Peyer's patch (tissue), 4 donors: ENCODE measurements around the gene CDK17. TPM values are rescaled to one million over a fixed set of nuclear protein-coding genes. Genes with fewer than 3 reads are reported as not detected.
A peak's percentile ranks its signal among the peaks of the same experiment; 100 is the strongest.

Experiments used
- DNase-seq, 3 donors: peaks; one replicate each; pipeline ENCODE4 v3.0.0-alpha.2; 2017 to 2019
- H3K27ac ChIP-seq, 4 donors: fragments of 200-600 bp; sonication (generic); one replicate each; pipeline ENCODE4 v1.5.1; 2016 to 2019
- H3K27me3 ChIP-seq, 2 donors: fragments of 200-600 bp; sonication (generic); one replicate each; pipeline ENCODE4 v1.5.1; 2019
- H3K36me3 ChIP-seq, 3 donors: fragments of 200-600 bp; sonication (generic); one replicate each; pipeline ENCODE4 v1.5.1; 2016 to 2019
- H3K4me1 ChIP-seq, 4 donors: fragments of 200-600 bp; sonication (generic); one replicate each; pipeline ENCODE4 v1.5.1; 2016 to 2019
- H3K4me3 ChIP-seq, 4 donors: fragments of 200-600 bp; sonication (generic); 1 replicate in 3 of 4; 2 replicates in 1 of 4; pipeline ENCODE4 v1.5.1; 2016 to 2019; ENCODE audit warnings: mild to moderate bottlenecking in 1 of 4
- H3K9me3 ChIP-seq, 4 donors: fragments of 200-600 bp; sonication (generic); one replicate each; pipeline ENCODE4 v1.5.1; 2016 to 2019; ENCODE audit warnings: mild to moderate bottlenecking in 1 of 4
- POLR2A ChIP-seq, 2 donors: fragments of 450-650 bp; IDR thresholded peaks; one replicate each; pipeline ENCODE4 v1.5.1; 2017; ENCODE audit warnings: antibody characterized with exemption in 2 of 2, mild to moderate bottlenecking in 2 of 2, moderate library complexity in 2 of 2
- total RNA-seq, 4 donors: library from RNA; depleted of rRNA; stranded (reverse); fragments of >200 nt; gene quantifications; one replicate each; pipeline ENCODE4 v1.1.0, GENCODE V29; 2016
- TF ChIP-seq, protein P1 (sequence below), 6 experiments: fragments of 450-650 bp in 4 of 6; fragments of 200-600 bp in 2 of 6; sonication (generic) in 1 of 6; IDR thresholded peaks; one replicate each; pipeline ENCODE4 v1.5.1; 2017 to 2019; ENCODE audit warnings: antibody characterized with exemption in 6 of 6, mild to moderate bottlenecking in 3 of 6, moderate library complexity in 1 of 6

CDK17 gene
- total RNA-seq, 4 donors from 2014 or later: 41.2 to 126 (median 45.7) TPM

DNA sequence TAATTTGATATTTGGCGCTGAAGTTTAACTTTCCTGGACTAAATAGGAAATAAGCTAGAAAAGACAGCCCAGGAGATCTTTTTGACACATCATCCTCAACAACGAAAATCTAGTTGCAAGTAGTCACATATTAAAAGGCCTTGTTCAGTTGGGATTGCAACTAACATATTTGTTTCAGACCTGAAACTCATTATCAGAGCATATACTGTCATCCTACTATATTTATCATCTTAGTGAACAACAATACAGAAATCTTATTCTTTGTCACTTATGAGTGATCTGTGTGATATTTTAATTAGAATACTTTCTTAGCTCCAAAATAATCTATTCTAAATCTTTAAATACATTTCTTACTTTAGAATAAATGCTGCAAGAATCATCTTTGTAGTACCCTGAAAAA, 134.0 kb downstream of the CDK17 start:
- no peak for DNase-seq
- H3K4me1 ChIP-seq: no peaks in the 10 kb centered on the region
- no peaks in the 10 kb centered on the region for H3K27me3 ChIP-seq
- no peaks in the 10 kb centered on the region for H3K9me3 ChIP-seq
- TF ChIP-seq POLR2A (IDR thresholded peaks at IDR 0.05): no peak
- TF ChIP-seq, protein P1, sequence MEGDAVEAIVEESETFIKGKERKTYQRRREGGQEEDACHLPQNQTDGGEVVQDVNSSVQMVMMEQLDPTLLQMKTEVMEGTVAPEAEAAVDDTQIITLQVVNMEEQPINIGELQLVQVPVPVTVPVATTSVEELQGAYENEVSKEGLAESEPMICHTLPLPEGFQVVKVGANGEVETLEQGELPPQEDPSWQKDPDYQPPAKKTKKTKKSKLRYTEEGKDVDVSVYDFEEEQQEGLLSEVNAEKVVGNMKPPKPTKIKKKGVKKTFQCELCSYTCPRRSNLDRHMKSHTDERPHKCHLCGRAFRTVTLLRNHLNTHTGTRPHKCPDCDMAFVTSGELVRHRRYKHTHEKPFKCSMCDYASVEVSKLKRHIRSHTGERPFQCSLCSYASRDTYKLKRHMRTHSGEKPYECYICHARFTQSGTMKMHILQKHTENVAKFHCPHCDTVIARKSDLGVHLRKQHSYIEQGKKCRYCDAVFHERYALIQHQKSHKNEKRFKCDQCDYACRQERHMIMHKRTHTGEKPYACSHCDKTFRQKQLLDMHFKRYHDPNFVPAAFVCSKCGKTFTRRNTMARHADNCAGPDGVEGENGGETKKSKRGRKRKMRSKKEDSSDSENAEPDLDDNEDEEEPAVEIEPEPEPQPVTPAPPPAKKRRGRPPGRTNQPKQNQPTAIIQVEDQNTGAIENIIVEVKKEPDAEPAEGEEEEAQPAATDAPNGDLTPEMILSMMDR (IDR thresholded peaks at IDR 0.05): no peak
- no peak overlapping the region for H3K4me3 ChIP-seq
- no peak overlapping the region for H3K27ac ChIP-seq
- peaks cover 0 to 23% (median 0%) of the 10 kb centered on the region in 3 donors for H3K36me3 ChIP-seq

DNA sequence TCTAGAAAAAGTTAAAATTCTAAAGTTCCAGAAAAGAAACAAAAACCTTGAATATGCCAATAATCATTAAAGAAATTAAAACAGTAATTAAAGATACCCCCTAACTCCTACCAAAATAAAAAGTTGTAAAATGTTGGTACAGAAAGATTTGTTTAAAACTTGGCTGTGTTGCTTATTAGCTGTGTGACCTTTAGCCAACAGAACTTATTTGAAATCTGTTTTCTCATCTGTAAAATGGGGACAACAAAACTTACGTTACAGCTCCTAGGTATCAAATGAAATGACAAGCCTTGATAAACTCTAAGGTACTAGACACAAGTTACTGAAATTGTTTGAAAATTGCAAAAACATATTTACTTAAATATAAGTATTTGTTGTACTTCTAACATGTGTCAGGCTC, 134.4 kb downstream of the CDK17 start:
- Histone ChIP-seq H3K4me1 (no peaks in the 10 kb centered on the region), H3K9me3 (no peaks in the 10 kb centered on the region), H3K36me3 (peaks cover 0 to 22% (median 0%) of the 10 kb centered on the region in 3 donors), H3K27me3 (no peaks in the 10 kb centered on the region), H3K4me3 (no peak overlapping the region), H3K27ac (no peak overlapping the region)
- no peak for DNase-seq
- no peak for TF ChIP-seq POLR2A (IDR thresholded peaks at IDR 0.05)

- Histone ChIP-seq H3K36me3 (peaks cover 0 to 17% (median 0%) of the 10 kb centered on the region in 3 donors), H3K4me1 (no peaks in the 10 kb centered on the region), H3K4me3 (no peak overlapping the region), H3K27ac (no peak overlapping the region), H3K27me3 (no peaks in the 10 kb centered on the region), H3K9me3 (no peaks in the 10 kb centered on the region)
- DNase-seq: no peak
- no peak for TF ChIP-seq POLR2A (IDR thresholded peaks at IDR 0.05)
- TF ChIP-seq, protein P1 (IDR thresholded peaks at IDR 0.05): no peak
These were observed 134.8 kb downstream of the CDK17 start for GRCh38 chr12:96265400-96265799.

GRCh38 chr12:96263449-96263902, 136.8 kb downstream of the CDK17 start:
- Histone ChIP-seq H3K27me3 (no peaks in the 10 kb centered on the region), H3K36me3 (peaks cover 0 to 5% (median 0%) of the 10 kb centered on the region in 3 donors), H3K4me1 (peaks cover 0 to 4% (median 0%) of the 10 kb centered on the region in 4 donors), H3K4me3 (no peak overlapping the region), H3K27ac (peak overlapping the region in 1 of 4 donors; percentile 3), H3K9me3 (no peaks in the 10 kb centered on the region)
- DNase-seq: no peak
- TF ChIP-seq POLR2A (IDR thresholded peaks at IDR 0.05): no peak
- TF ChIP-seq, protein P1 (IDR thresholded peaks at IDR 0.05): no peak

- no peak for DNase-seq
- Histone ChIP-seq H3K9me3 (no peaks in the 10 kb centered on the region), H3K4me3 (no peak overlapping the region), H3K27me3 (no peaks in the 10 kb centered on the region), H3K4me1 (peaks cover 0 to 6% (median 0%) of the 10 kb centered on the region in 4 donors), H3K27ac (no peak overlapping the region), H3K36me3 (no peaks in the 10 kb centered on the region)
- TF ChIP-seq, protein P1 (IDR thresholded peaks at IDR 0.05): no peak
- no peak for TF ChIP-seq POLR2A (IDR thresholded peaks at IDR 0.05)
These were observed 138.7 kb downstream of the CDK17 start for GRCh38 chr12:96261557-96261956.

GRCh38 chr12:96260644-96261043, 139.6 kb downstream of the CDK17 start:
- Histone ChIP-seq H3K36me3 (no peaks in the 10 kb centered on the region), H3K27ac (peak overlapping the region in 1 of 4 donors; percentile 8), H3K4me3 (no peak overlapping the region), H3K9me3 (no peaks in the 10 kb centered on the region), H3K4me1 (peaks cover 0 to 6% (median 0%) of the 10 kb centered on the region in 4 donors), H3K27me3 (no peaks in the 10 kb centered on the region)
- TF ChIP-seq, protein P1 (IDR thresholded peaks at IDR 0.05): no peak
- TF ChIP-seq POLR2A (IDR thresholded peaks at IDR 0.05): no peak
- no peak for DNase-seq
